HepG2 (cell line): ENCODE measurements around the gene KRTAP3-2.

Source experiments
- POLR2A ChIP-seq, 2 experiments: IDR thresholded peaks; 2 replicates each; pipeline ENCODE4 v1.6.1; 2011; ENCODE audit warnings: low read depth in 2 of 2, low read length in 2 of 2, mild to moderate bottlenecking in 1 of 2, moderate library complexity in 1 of 2; ENCODE audit not compliant: insufficient read depth in 1 of 2
- TF ChIP-seq, protein P1 (sequence below): sonication (generic); formaldehyde crosslinking; IDR thresholded peaks from 2 replicates; pipeline ENCODE4 v1.5.0; 2020; ENCODE audit warnings: mild to moderate bottlenecking, missing genetic modification reagents, moderate library complexity

DNA sequence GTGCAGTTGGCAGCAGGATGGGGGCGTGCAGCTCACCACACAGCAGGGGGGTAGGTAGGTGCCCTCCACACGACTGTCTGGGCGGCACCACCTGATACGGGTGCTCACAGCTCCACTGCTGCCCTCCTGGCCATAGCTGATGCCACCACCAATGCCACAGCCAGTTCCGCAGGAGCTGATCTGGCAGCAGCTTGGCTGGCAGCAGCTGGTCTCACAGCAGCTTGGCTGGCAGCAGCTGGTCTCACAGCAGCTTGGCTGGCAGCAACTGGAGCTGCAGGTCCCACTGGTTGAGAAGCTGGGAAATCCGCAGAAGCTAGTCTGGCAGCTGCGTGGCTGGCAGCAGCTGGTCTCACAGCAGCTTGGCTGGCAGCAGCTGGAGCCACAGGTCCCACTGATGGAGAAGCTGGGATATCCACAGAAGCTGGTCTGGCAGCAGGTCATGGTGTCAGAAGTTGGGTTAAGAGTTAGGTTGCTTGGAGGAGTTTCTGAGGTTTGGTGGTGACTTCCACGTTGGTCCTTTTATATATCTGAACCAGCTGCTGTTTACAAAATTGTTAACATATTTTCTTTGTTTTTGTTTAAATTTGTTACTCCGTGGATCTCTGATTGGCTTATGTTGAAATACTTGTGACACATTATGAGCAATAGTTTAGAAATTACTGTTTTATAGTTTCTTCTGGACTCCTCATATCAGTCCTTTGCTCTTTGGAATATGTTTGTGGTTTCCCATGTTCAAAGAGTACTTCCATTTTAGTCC lies 27.2 kb upstream of the KRTAP3-2 start, which contains the start of gene KRTAP1-5:
- TF ChIP-seq POLR2A (IDR thresholded peaks at IDR 0.05; ENCODE audit: insufficient read depth in 1 of 2, low read depth in 2 of 2, low read length in 2 of 2), result no peak
- TF ChIP-seq, protein P1, sequence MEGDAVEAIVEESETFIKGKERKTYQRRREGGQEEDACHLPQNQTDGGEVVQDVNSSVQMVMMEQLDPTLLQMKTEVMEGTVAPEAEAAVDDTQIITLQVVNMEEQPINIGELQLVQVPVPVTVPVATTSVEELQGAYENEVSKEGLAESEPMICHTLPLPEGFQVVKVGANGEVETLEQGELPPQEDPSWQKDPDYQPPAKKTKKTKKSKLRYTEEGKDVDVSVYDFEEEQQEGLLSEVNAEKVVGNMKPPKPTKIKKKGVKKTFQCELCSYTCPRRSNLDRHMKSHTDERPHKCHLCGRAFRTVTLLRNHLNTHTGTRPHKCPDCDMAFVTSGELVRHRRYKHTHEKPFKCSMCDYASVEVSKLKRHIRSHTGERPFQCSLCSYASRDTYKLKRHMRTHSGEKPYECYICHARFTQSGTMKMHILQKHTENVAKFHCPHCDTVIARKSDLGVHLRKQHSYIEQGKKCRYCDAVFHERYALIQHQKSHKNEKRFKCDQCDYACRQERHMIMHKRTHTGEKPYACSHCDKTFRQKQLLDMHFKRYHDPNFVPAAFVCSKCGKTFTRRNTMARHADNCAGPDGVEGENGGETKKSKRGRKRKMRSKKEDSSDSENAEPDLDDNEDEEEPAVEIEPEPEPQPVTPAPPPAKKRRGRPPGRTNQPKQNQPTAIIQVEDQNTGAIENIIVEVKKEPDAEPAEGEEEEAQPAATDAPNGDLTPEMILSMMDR (CRISPR knock-in tag), result no peak
